GM18511 (cell line): Measurements from ENCODE around the gene KCNK15.

Experiments
- ATAC-seq: cut with Tn5 transposase; IDR thresholded peaks from one replicate; pipeline ENCODE4 v1.9.1; 2021; ENCODE audit warnings: mild to moderate bottlenecking, moderate library complexity; ENCODE audit not compliant: unreplicated experiment

KCNK15 gene

DNA sequence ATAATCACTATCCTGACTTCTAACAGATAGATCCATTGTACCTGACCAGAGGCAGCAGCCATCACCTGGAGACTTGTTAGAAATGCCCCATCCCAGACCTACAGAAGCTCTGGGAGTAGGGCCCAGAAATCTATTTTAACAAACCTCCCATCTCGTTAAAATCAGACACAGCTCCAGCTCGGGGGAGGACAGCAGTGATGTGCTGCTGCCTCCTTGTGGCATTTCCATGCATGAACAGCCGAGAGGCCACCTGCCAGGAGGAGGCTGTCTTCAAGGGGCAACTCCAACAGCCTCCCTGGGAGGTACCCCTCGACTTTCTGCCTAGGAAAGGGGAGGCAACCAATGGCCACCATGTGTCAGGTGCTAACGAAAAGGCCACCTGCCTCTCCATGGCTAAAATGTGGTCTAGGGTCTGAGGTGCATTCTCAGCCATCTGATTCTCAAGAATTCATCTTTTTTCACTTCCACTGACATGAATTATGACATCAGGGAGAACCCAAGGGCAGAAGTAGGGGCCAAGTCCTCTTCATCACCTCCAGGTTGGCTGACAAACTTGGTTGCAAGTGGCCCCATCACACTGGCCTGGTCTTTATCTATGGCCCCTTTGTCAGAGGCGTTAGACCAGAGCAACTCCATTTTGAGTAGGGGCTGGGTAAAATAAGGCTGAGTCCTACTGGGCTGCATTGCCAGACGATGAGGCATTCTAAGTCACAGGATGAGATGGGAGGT, 12.2 kb upstream of the KCNK15 start:
- ATAC-seq, result no peak

DNA sequence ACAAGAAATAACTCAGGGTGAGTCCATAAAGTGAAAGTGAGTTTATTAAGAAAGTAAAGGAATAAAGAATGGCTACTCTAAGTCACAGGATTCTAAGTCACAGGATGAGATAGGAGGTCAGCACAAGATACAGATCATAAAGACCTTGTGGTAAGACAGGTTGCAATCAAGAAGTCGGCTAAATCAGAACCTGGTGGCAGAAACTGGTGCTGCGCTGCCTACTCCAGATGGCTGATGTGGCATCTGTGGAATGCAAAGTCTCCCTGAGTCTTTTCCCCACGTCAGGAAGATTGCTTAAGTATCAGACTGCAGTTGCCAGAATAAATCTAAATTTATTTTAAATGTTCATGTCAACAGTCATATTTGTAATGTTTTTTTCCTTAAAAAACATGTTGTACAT, 10.7 kb upstream of the KCNK15 start:
- no peak for ATAC-seq

DNA sequence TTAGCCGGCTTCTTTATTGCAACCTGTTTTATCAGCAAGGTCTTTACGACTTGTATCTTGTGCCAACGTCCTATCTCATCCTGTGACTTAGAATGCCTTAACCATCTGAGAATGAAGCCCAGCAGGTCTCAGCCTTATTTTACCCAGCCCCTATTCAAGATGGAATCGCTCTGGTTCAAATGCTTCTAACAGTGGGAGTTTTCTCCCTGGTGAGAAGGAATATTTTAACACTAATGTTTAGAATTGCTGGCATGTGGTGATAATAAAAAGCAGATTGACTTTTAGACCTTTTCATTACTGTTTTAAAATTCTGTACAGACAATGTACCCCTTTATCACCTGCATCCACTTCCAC, 9.9 kb upstream of the KCNK15 start:
- ATAC-seq, result no peak

DNA sequence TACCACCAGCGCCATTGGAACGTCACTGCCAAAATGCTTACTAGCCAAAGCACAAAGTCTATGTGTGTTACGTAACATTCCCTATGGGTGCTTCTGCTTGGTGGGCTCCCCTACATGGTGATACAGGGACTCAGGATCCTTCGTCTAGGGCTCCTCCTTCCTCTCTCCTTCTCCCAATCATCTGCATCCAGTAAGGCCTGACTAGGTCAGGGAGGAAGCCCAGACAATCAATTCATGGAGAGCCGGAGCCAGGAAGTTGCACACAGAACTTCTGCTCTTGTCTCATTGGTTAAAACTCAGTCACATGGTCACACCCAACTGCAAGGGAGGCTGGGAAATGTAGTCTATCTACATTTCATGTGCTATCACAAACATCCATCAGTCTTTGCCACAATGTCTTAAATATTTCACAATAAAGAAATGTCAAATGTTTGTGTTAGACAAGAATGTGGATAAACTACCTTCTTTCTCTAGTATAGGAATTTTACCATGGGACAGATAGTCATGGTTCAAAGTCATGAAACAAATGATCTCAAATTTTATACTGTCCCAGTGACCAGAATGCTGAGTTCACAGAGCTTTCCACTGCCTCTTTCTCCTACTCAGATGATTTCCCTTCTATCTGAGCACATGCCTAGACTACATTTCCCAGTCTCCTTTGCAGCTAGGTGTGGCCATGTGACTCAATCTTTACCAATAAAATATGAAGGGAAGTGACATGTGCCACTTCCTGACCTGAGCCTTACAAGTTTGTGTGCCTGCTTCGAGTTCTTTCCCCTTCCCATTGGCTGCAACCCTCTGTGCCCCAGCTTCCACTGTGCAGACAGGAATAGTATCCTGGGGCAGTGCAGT, 9.3 kb upstream of the KCNK15 start:
- ATAC-seq, result no peak

DNA sequence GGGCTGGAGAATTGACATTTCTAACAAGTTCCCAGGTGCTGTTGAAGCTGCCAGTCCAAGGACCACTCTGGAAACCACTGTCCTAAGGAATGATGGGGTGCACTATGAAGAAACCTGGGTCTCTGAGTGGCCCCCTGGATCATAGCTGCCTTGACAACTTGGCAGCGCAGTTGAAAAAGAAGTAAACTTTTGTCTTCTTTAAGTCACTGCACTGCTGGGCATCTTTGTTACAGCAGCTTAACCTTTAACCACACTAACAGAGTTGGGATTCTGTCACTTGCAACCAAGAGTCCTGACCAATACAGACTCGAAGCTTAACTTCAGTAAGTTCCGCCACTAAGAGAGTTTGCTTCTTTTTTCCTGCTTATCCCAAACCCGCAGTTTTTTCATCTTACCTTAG, 8.5 kb upstream of the KCNK15 start:
- no peak for ATAC-seq

DNA sequence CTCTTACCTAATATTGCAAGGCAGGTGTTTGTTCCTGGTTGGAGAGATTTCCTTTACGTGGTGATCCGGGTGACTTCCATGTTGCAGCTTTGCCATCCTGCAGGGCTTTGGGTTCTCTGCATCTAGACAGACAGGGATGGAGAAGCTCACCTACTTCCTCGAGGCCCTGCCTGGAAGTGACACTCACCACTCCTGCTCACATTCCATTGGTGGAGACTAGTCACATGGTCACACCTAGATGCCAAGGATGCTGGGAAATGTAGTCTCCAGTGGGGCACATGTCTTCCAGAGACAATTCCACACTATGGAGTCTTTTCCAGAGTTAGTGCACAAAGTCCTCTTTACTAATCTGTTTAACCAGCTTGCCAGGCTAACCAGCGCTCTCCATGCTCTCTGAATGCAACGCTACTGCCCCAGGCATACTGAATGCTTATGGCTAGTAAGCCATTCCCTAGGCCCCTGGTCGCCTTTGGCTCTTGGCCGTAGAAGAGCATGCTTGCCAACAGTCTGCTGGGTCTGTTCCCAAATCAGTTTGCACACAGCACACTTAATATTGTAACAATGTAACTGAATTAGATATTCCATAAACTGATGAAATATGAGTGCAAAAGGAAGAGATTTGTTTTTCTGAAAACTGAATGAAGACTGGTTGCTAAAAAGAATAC, 6.7 kb upstream of the KCNK15 start:
- ATAC-seq, result no peak

DNA sequence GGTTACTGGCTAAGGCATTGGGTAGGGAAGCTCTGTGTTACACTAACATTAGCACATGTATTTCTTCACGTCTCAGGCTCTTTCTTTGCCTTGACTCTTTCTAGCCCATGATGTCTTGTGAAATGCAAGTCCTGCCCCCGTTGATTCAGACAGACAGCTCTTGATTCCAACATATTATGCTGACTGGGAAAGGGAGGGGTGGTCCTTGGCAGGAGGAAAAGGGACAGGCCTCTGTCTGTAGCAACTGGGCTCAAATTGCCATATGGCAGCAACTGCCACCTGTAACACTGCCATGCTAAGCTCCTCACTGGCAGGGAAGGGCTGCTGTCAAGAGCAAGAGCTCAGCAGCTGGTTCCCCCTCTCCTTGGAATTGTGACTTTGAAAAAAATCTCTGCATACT, 5.7 kb upstream of the KCNK15 start:
- ATAC-seq, result no peak

DNA sequence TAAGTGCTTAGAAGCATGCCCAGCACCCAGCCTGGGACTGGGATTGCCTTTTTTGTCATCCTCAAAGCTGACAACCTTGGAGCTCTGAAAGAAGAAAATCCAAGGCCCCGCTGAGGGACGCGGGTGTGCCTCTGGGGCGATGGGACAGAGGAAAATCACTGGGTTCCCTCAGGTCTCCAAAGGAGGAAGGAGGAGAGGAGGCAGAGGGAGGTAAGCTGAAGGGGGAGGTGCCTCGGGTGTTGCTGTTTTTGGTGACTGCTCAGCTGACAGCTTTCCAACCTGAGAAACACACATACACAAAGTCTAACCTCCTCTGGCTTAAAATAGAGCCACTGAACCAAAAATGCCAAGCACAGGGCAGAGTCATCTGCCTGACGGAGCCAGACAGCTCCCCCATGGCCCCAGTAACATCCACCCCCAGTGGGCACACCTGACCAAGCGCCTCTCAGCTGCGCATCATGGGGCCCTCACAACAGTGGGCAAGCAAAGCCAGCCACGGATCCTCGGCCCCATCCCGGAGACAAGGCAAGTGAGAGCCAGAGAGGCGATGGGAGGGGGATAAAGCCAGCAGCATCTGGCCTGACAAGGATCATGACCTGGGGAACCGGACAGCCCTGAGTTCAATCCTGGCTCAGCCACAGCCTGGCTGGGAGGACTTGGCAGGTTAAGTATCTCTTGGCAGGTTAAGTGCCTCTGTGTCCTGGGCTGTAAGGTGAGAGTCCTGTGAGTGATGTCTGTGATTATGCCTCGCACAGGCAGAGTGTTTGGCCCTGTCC, 3.2 kb upstream of the KCNK15 start:
- no peak for ATAC-seq

DNA sequence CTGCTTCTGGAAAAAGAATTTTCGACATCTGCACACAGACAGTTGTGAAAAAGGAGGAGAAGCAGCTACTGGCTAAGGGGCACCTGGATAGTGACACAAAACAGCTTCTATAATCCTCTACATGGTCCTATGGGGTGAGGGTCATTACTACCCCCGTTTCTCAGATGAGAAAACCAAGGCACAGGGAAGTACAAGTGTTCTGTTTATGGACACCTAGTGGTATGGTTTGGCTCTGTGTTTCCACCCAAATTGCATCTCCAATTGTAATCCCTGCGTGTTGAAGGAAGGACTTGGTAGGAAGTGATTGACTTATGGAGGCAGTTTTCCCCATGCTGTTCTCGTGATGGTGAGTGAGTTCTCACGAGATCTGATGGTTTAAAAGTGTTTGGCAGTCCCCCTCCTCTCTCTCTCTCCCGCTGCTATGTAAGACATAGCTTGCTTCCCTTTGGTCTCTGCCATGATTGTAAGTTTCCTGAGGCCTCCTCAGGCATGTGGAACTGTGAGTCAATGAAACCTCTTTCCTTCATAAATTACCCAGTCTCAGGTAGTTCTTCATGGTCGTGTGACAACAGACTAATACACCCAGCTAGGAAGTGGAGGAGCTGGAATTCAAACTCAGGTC, 2.5 kb upstream of the KCNK15 start:
- no peak for ATAC-seq

DNA sequence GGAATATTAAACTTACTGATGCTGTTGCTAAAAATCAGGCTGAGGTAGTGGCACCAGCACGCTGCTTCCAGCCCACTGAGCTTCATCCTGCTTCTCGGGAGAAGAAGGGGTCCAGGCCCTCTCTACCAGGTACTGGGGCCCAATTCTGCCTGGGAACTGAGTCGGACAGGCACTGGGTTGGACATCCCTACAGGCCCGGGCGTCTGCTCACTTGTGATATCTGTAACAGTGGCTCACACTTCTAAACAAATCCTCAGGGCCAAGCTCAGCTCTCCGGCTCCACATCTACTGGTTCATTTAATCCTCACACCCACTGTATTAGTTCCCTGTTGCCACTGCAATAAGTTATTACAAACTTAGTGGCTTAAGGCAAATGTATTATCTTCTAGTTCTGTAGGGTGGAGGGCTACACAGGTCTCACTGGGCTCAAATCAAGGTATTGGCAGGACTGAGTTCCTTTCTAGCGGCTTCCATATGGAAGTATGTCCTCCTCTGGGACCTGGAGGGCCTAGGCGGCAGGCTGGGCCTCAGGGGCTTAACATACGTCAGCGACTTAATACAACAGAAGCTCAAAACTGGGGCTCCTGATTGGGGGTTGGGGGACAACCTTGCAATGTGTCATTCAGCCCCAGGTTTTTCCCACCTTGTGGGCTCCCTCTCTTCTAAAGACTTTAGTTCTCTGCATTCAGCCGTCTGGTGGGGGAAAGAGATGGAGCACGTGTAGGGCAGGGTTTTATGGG, 1.6 kb upstream of the KCNK15 start:
- ATAC-seq, result no peak

DNA sequence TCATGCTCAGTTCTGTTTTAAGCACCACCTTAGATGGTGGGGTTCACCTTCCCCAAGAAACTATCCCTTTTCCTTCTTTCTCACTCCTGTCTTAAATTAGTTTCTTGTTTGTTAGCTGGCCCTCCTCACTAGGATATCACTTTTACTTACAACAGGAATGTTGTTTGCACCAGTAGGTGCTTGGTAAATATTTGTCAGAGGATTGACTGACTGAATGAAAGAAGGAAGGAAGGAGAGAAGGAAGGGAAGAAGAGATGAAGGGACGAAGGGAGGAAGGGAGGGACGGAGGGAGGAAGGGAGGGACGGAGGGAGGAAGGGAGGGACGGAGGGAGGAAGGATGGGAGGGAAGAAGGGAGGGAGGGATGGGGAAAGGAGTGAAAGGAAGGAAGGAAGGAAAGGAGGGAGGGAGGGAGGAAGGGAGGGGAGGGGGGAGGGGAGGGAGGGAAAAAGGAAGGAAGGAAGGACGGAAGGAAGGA, 505 bp upstream of the KCNK15 start:
- ATAC-seq, result no peak

DNA sequence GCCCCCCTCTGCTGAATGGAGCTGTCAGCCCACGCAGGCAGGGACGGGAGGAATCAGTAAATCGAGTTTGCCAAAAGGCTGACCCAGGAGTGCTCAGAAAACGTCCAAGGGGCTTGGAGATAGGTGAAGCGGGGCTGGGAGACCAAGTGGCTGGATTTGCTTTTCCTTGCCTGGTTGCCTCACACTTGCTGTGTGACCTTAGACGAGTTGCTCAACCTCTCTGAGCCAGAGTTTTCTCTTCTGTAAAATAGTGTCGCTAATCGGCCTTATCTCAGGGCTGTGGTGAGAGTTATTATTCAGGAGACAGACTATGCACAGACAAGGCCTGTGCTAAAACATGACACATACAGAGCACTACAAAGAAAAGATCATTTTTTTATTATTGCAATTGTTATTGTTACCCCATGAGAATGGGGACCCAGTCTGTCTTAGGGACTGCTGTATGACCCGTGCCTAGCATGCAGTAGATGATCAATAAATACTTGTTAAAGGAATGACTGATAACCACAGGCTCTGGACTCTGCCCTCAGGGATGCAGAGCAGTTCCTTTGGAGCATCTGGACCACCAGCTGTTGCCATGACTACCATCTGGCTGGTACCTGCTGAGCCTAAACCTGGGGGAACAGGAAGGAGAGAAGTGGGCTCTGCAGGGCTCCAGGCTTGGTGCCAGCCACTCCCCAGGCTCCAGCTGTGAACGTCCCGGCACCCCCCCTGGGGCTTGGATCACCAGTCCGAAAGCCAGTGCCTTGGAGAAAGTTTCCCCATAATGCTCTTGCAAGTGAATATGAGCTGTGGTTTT, 901 bp downstream of the KCNK15 start:
- ATAC-seq, result no peak

DNA sequence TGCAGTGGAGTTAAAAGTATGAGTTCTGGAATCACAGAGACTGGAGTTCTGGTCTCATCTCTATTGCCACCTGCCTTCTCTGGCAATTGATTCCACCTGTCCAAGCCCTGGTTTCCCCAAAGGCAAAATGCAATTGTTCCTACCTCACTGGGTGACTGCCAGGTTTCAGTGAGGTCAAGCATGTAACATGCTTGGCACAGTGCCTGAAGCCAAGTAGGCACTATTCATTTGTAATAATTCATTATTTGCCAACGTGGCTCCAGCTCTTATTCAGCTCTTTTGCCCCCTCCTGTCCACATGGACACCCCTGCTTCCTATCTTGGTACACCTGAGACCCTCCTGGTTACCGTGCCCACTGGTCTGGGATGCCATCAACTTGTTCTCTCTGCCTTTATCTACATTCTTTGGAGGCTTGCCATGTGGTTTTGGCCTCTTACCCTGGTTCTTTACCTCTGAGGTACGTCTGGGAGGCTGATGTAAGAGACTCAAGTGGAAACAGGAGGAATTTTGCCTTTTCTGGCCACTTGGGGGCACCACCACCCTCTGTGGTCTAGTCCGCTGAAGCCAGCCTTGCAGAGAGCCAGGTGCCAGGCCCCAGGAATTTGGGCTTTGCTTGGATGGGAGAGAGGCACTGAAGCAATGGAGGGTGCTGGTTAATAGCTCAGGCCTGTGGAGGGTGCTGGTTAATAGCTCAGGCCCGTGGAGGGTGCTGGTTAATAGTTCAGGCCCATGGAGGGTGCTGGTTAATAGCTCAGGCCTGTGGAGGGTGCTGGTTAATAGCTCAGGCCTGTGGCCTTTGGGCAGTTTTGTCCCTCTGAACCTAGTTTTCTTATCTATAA, 1.7 kb downstream of the KCNK15 start:
- no peak for ATAC-seq

DNA sequence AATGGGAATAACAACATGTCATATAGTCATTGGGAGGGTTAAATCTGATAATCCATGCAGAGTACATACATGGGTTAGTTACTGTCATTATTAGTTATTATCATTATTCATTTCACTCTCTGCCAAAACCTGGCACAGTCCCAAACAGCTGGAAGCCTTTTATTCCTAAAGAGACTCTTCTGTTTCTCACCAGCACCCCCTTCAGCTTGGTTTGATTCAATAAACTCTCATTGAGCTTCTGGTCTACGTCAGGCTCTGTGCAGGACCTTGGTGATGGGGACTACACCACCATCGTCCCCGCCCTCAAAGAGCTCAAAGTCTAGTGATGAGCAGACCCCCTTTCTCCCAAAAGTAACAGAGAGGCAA, 2.3 kb downstream of the KCNK15 start:
- no peak for ATAC-seq

DNA sequence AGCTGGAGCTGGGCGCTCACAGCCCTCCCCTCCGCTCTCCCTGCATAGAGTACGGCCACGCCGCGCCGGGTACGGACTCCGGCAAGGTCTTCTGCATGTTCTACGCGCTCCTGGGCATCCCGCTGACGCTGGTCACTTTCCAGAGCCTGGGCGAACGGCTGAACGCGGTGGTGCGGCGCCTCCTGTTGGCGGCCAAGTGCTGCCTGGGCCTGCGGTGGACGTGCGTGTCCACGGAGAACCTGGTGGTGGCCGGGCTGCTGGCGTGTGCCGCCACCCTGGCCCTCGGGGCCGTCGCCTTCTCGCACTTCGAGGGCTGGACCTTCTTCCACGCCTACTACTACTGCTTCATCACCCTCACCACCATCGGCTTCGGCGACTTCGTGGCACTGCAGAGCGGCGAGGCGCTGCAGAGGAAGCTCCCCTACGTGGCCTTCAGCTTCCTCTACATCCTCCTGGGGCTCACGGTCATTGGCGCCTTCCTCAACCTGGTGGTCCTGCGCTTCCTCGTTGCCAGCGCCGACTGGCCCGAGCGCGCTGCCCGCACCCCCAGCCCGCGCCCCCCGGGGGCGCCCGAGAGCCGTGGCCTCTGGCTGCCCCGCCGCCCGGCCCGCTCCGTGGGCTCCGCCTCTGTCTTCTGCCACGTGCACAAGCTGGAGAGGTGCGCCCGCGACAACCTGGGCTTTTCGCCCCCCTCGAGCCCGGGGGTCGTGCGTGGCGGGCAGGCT, 4.6 kb downstream of the KCNK15 start:
- ATAC-seq, result no peak

DNA sequence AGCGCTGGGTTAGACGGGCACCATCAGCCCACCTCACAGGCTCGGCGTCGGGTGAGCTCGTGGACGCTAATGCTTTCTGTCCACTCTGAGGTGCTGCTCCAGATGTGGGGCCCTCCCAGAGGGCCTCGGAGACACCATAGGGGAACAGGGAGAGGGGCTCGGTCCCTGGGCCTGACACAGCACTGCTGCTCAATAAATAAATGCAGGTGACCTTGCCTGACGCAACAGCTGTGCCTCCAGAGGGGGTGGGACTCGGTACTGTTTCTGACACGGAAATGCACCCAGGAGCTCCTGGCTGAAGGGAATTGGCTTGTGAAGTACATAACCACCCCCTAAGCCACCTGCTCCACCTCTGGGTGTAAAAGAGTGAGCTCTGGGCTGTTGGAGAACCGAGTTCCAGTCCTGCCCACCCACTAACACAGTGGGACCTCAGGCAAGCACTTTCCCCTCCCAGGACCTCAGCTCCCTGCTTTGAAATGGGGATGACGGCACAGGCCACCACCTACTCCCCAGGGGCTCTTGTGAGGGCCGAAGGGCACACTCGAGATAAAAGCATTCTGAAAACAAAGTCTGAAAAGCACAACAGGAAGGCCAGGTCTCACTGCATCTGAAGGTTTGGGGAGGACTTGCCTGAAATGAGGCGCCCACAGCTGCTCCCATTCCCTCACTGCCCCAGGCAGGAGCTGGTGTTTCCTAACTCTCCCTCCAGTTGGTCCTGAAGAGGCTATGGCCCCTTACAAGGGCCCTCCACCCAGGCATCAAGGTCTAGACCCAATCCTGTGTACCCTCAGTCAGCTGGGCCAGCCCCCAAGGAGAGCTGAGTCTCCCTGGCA, 6.7 kb downstream of the KCNK15 start:
- no peak for ATAC-seq

DNA sequence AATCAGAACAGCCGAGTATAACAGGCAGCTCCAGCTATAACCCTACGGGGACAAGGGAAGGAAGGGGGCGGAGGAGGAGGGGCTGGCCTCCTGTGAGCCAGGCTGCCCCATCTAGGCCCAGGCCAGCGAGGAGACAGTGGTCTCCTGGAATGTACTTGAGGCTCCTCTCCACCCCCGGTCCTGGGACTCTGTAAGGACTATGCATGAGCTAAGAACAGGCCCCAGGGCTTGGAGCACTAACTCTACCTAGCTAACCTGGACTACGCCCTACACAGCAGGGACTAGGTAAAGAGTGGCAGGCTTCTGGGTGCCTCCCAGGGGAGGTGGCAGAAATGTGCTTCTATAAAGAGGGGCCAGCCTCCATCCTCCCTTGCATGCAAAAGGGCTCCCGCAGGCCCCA, 8.9 kb downstream of the KCNK15 start:
- no peak for ATAC-seq
